ENCODE results near the gene GNAT2.

DNA sequence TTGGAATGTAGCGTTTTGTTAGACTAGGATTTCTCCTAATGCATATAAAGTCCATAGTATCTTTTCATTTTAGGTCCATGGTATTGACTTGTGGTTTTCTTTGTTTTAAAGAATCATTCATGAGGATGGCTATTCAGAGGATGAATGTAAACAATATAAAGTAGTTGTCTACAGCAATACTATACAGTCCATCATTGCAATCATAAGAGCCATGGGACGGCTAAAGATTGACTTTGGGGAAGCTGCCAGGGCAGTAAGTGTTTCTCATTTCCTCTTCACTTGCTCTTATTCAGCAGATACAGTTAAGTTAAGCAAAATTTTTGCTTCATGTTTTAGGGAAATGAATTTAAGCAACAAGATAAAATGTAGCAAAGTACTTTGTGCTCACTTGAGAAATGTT, 45.6 kb downstream of the GNAT2 start:
- TF ChIP-seq, protein P1, sequence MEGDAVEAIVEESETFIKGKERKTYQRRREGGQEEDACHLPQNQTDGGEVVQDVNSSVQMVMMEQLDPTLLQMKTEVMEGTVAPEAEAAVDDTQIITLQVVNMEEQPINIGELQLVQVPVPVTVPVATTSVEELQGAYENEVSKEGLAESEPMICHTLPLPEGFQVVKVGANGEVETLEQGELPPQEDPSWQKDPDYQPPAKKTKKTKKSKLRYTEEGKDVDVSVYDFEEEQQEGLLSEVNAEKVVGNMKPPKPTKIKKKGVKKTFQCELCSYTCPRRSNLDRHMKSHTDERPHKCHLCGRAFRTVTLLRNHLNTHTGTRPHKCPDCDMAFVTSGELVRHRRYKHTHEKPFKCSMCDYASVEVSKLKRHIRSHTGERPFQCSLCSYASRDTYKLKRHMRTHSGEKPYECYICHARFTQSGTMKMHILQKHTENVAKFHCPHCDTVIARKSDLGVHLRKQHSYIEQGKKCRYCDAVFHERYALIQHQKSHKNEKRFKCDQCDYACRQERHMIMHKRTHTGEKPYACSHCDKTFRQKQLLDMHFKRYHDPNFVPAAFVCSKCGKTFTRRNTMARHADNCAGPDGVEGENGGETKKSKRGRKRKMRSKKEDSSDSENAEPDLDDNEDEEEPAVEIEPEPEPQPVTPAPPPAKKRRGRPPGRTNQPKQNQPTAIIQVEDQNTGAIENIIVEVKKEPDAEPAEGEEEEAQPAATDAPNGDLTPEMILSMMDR (IDR thresholded peaks at IDR 0.05 in 8 of 11, conservative IDR thresholded peaks at IDR 0.05 in 3 of 11): no peak
- TF ChIP-seq POLR2A (IDR thresholded peaks at IDR 0.05): no peak
